ENCODE results near the gene FKBP14. TPM values are rescaled to one million over a fixed set of nuclear protein-coding genes. Genes with fewer than 3 reads are reported as not detected.
A peak's percentile ranks its signal among the peaks of the same experiment; 100 is the strongest.

FKBP14 gene
- total RNA-seq, 6 experiments from 2014 or later: 4.0 to 8.7 (median 5.2) TPM

DNA sequence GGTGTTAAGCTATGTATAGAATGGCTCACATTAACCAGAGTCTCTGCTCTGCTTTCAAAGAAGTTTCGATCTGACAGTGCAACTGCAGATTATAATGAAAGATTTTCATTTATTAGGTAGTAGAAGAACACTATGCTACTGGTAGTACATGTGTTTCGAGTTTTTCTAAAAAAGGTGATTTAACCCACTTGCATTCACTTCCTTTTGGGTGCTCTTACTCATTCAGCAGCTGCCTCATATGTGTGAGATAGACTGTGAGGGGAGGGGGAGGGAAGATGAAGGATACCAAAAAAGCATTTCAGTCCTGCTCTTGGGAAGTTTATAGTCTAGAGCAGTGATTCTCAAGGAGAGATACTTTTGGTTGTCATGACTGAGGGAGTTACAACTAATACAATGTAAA is 22.1 kb upstream of the FKBP14 start:
- Histone ChIP-seq H3K4me3 (no peak overlapping the region), H3K9me3 (no peaks in the 10 kb centered on the region), H3K27me3 (no peaks in the 10 kb centered on the region), H3K4me1 (peaks cover 0 to 29% (median 7%) of the 10 kb centered on the region in 4 donors), H3K36me3 (peaks cover 0 to 6% (median 0%) of the 10 kb centered on the region in 4 donors), H3K27ac (no peak overlapping the region)
- ATAC-seq (no peak), DNase-seq (no peak)
- intact Hi-C loops (cut with DNase I): no loop called here
- WGBS (ENCODE audit: insufficient coverage, low coverage, low lambda C conversion rate, missing lambda C conversion rate): 92% methylated on average over 2 of the region's 2 CpGs
- TF ChIP-seq POLR2A (IDR thresholded peaks at IDR 0.05): no peak
- TF ChIP-seq, protein P1, sequence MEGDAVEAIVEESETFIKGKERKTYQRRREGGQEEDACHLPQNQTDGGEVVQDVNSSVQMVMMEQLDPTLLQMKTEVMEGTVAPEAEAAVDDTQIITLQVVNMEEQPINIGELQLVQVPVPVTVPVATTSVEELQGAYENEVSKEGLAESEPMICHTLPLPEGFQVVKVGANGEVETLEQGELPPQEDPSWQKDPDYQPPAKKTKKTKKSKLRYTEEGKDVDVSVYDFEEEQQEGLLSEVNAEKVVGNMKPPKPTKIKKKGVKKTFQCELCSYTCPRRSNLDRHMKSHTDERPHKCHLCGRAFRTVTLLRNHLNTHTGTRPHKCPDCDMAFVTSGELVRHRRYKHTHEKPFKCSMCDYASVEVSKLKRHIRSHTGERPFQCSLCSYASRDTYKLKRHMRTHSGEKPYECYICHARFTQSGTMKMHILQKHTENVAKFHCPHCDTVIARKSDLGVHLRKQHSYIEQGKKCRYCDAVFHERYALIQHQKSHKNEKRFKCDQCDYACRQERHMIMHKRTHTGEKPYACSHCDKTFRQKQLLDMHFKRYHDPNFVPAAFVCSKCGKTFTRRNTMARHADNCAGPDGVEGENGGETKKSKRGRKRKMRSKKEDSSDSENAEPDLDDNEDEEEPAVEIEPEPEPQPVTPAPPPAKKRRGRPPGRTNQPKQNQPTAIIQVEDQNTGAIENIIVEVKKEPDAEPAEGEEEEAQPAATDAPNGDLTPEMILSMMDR (IDR thresholded peaks at IDR 0.05): no peak

DNA sequence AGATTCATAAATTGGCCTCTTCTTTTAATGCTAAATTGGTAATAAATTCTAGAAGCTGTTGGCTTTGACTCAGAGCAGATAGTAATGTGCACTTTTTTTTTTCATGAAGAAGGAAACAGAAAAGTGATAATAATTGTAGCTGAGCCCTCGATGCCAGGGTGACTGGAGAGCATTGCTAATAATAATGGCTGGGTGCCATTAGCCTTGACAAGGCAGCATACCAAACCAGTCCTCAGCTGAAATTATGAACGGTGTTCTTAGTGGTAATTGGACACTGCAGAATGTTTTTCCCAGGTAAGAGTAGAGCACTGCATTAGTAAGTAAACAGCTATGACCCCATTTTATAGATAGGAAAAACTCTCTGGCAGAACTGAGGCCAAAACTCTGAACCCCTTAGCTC is 20.6 kb upstream of the FKBP14 start:
- no peak overlapping the region for H3K27ac ChIP-seq
- no peaks in the 10 kb centered on the region for H3K9me3 ChIP-seq
- no peaks in the 10 kb centered on the region for H3K27me3 ChIP-seq
- peaks cover 0 to 6% (median 0%) of the 10 kb centered on the region in 4 donors for H3K36me3 ChIP-seq
- DNase-seq (no peak), ATAC-seq (peak in 2 of 4 donors; percentile 25 to 40)
- WGBS (ENCODE audit: insufficient coverage, low coverage, low lambda C conversion rate, missing lambda C conversion rate): 47% methylated on average over 2 of the region's 2 CpGs
- TF ChIP-seq, protein P1 (IDR thresholded peaks at IDR 0.05): no peak
- TF ChIP-seq POLR2A (IDR thresholded peaks at IDR 0.05): no peak
- intact Hi-C loops (cut with DNase I): no loop called here
- H3K4me1 ChIP-seq: peaks cover 0 to 29% (median 7%) of the 10 kb centered on the region in 4 donors
- no peak overlapping the region for H3K4me3 ChIP-seq

DNA sequence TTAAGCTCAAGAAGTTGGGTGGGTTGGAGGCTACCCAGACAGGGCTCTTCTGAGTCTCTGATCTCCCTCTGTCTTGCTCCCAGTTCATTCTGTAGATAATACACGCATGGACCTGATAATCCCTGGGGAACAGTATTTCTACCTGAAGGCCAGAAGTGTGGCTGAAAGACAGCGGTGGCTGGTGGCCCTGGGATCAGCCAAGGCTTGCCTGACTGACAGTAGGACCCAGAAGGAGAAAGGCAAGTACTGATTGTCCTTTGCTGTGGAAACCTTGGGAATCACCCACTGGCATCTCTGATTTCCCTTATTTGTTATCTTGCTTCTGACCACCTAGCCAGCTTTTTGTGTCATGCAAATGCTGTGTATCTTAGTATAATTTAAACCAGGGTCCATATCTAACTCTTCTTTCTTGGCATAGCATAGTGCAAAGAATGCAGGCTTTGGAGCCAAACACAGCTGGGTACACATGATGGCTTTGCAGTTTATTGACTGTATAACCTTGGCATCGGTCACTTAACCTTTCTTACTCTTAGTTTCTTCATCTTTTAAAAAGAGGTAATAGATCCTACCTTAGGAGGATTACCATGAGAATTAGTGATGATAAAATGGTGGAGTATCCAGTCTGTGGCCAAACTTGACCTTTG is 19.7 kb upstream of the FKBP14 start:
- TF ChIP-seq, protein P1 (IDR thresholded peaks at IDR 0.05): no peak
- no peak for TF ChIP-seq POLR2A (IDR thresholded peaks at IDR 0.05)
- Histone ChIP-seq H3K4me3 (no peak overlapping the region), H3K27me3 (no peaks in the 10 kb centered on the region), H3K4me1 (peaks cover 0 to 29% (median 7%) of the 10 kb centered on the region in 4 donors), H3K27ac (no peak overlapping the region), H3K9me3 (no peaks in the 10 kb centered on the region), H3K36me3 (peaks cover 0 to 6% (median 0%) of the 10 kb centered on the region in 4 donors)
- intact Hi-C loops (cut with DNase I): no loop called here
- 48% methylated on average over 3 of the region's 3 CpGs for WGBS (ENCODE audit: insufficient coverage, low coverage, low lambda C conversion rate, missing lambda C conversion rate)
- peak; percentile 76 to 90 (median 87) for ATAC-seq
- DNase-seq: no peak

DNA sequence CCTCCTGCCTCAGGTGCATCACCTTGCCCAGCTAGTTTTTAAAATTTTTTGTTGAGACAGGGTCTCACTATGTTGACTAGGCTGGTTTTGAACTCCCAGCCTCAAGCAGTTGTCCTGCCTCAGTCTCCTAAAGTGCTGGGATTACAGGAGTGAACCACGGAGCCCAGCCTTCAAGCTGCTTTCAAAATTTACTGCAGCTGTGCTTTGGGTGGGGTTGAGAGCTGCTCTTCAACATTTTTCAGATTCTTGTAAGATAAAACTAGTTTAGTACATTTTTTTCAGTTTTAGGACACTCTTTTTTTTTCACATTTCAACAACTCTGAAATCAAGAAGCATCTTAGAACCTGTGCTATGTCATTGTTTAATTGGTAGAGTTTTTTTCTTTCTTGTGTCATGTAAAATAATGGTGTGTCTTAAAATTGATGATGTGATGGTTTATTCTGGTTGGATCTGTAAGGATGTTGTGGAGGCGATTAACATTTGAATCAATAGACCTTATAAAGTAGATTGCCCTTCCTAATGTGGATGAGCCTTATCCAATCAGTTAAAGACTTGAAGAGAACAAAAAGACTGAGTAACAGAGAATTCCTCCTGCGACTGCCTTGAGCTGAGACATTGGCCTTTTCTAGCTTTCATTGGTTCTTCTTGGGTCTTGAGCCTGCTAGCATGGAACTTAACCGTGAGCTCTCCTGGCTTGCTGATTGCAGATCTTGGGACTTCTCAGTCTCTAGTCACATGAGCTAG is 15.2 kb upstream of the FKBP14 start:
- Histone ChIP-seq H3K4me3 (no peak overlapping the region), H3K27me3 (no peaks in the 10 kb centered on the region), H3K27ac (no peak overlapping the region), H3K4me1 (peaks cover 0 to 8% (median 4%) of the 10 kb centered on the region in 4 donors), H3K9me3 (no peaks in the 10 kb centered on the region), H3K36me3 (peaks cover 0 to 6% (median 0%) of the 10 kb centered on the region in 4 donors)
- ATAC-seq (no peak), DNase-seq (no peak)
- no peak for TF ChIP-seq POLR2A (IDR thresholded peaks at IDR 0.05)
- TF ChIP-seq, protein P1 (IDR thresholded peaks at IDR 0.05): no peak
- intact Hi-C loops (cut with DNase I): no loop called here
- 98% methylated on average over 4 of the region's 4 CpGs for WGBS (ENCODE audit: insufficient coverage, low coverage, low lambda C conversion rate, missing lambda C conversion rate)

Measured in right lobe of liver (tissue), 6 donors.